Ishikawa (cell line): Measurements from ENCODE around the gene WIPI1.

Experiments used
- CEBPB ChIP-seq: IDR thresholded peaks from 2 replicates; pipeline ENCODE4 v1.6.1; 2012
- CREB1 ChIP-seq: IDR thresholded peaks from 2 replicates; pipeline ENCODE4 v1.6.1; 2012; ENCODE audit warnings: low read depth
- EGR1 ChIP-seq: IDR thresholded peaks from 2 replicates; pipeline ENCODE4 v1.6.1; 2012
- EP300 ChIP-seq: IDR thresholded peaks from 2 replicates; pipeline ENCODE4 v1.6.1; 2012; ENCODE audit warnings: borderline replicate concordance
- FOXM1 ChIP-seq: IDR thresholded peaks from 2 replicates; pipeline ENCODE4 v1.6.1; 2012; ENCODE audit warnings: low read depth, borderline replicate concordance
- NFIC ChIP-seq: IDR thresholded peaks from 2 replicates; pipeline ENCODE4 v1.6.1; 2012
- RAD21 ChIP-seq: IDR thresholded peaks from 2 replicates; pipeline ENCODE4 v1.6.1; 2012; ENCODE audit warnings: low read depth
- TAF1 ChIP-seq: IDR thresholded peaks from 2 replicates; pipeline ENCODE4 v1.6.1; 2012; ENCODE audit warnings: low read depth, mild to moderate bottlenecking
- TCF12 ChIP-seq: IDR thresholded peaks from 2 replicates; pipeline ENCODE4 v1.6.1; 2012; ENCODE audit warnings: low read depth
- TEAD4 ChIP-seq: IDR thresholded peaks from 2 replicates; pipeline ENCODE4 v1.6.1; 2012
- YY1 ChIP-seq: IDR thresholded peaks from 2 replicates; pipeline ENCODE4 v1.6.1; 2012; ENCODE audit warnings: low read depth
- ZBTB7A ChIP-seq: IDR thresholded peaks from 2 replicates; pipeline ENCODE4 v1.6.1; 2012; ENCODE audit warnings: low read depth
- TF ChIP-seq, protein P1 (sequence below): IDR thresholded peaks from 2 replicates; pipeline ENCODE4 v1.6.1; 2012
- TF ChIP-seq, protein P2 (sequence below): IDR thresholded peaks from 2 replicates; pipeline ENCODE4 v1.6.1; 2012
- TF ChIP-seq, protein P3 (sequence below): IDR thresholded peaks from 2 replicates; pipeline ENCODE4 v1.6.1; 2012; ENCODE audit warnings: low read depth, mild to moderate bottlenecking

Gene WIPI1

DNA sequence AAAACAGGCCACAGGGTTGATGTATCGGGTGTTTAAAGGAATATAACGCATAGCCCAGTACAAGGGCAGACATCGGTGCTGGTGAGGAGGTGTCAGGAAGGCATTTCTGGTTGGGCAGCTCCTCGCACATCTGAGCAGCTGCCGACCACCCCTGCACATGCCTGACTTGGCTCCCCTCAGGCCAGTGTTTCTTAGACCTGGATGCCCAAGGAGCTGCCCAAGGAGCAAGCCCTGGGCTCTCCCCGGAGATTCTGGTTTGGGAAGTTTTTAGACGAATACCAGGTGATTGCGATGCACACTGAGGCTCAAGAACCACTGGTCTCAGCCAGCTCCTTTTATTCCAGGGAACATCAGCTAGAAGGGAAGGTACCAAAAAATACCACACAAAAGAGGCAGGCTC, 11.6 kb downstream of the WIPI1 start:
- TF ChIP-seq, protein P1, sequence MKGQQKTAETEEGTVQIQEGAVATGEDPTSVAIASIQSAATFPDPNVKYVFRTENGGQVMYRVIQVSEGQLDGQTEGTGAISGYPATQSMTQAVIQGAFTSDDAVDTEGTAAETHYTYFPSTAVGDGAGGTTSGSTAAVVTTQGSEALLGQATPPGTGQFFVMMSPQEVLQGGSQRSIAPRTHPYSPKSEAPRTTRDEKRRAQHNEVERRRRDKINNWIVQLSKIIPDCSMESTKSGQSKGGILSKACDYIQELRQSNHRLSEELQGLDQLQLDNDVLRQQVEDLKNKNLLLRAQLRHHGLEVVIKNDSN = no peak
- TF ChIP-seq EP300 (no peak), RAD21 (no peak), TEAD4 (no peak), ZBTB7A (no peak), YY1 (no peak), FOXM1 (no peak), EGR1 (no peak), TCF12 (no peak), CEBPB (no peak), NFIC (no peak), TAF1 (no peak), CREB1 (no peak)
- TF ChIP-seq, protein P2, sequence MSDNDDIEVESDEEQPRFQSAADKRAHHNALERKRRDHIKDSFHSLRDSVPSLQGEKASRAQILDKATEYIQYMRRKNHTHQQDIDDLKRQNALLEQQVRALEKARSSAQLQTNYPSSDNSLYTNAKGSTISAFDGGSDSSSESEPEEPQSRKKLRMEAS = no peak
- TF ChIP-seq, protein P3, sequence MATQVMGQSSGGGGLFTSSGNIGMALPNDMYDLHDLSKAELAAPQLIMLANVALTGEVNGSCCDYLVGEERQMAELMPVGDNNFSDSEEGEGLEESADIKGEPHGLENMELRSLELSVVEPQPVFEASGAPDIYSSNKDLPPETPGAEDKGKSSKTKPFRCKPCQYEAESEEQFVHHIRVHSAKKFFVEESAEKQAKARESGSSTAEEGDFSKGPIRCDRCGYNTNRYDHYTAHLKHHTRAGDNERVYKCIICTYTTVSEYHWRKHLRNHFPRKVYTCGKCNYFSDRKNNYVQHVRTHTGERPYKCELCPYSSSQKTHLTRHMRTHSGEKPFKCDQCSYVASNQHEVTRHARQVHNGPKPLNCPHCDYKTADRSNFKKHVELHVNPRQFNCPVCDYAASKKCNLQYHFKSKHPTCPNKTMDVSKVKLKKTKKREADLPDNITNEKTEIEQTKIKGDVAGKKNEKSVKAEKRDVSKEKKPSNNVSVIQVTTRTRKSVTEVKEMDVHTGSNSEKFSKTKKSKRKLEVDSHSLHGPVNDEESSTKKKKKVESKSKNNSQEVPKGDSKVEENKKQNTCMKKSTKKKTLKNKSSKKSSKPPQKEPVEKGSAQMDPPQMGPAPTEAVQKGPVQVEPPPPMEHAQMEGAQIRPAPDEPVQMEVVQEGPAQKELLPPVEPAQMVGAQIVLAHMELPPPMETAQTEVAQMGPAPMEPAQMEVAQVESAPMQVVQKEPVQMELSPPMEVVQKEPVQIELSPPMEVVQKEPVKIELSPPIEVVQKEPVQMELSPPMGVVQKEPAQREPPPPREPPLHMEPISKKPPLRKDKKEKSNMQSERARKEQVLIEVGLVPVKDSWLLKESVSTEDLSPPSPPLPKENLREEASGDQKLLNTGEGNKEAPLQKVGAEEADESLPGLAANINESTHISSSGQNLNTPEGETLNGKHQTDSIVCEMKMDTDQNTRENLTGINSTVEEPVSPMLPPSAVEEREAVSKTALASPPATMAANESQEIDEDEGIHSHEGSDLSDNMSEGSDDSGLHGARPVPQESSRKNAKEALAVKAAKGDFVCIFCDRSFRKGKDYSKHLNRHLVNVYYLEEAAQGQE = no peak

DNA sequence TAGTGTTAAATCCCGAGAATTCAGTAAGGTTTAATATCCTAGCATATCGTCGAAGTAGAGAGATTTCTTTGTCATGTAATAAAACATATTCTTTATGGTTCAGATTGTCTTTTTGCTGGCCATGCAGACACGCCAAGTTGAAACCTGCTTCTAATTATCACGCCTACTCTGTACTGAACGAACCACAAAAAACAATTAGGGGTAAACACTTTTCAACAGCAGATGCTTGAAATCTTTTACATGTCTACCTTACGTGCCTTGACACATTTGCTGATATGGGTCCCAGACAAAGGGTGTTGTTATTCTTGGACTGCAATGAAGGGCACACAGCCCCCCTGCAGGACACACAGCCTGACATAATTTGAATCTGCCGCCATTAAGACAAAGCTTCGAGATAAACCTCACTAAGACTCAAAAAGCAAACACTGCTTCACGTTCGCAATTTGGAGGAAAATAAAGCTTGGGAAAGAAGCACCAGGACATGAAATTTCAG, 13.3 kb downstream of the WIPI1 start:
- TF ChIP-seq TAF1 = no peak
- TF ChIP-seq EP300 = no peak
- TF ChIP-seq NFIC = no peak
- no peak for TF ChIP-seq CEBPB
- TF ChIP-seq CREB1 = no peak
- TF ChIP-seq TCF12 = no peak
- TF ChIP-seq, protein P1 = no peak
- no peak for TF ChIP-seq RAD21
- TF ChIP-seq FOXM1 = no peak
- TF ChIP-seq ZBTB7A = no peak
- TF ChIP-seq YY1 = no peak
- TF ChIP-seq, protein P3 = no peak
- TF ChIP-seq TEAD4 = no peak
- TF ChIP-seq, protein P2 = no peak

DNA sequence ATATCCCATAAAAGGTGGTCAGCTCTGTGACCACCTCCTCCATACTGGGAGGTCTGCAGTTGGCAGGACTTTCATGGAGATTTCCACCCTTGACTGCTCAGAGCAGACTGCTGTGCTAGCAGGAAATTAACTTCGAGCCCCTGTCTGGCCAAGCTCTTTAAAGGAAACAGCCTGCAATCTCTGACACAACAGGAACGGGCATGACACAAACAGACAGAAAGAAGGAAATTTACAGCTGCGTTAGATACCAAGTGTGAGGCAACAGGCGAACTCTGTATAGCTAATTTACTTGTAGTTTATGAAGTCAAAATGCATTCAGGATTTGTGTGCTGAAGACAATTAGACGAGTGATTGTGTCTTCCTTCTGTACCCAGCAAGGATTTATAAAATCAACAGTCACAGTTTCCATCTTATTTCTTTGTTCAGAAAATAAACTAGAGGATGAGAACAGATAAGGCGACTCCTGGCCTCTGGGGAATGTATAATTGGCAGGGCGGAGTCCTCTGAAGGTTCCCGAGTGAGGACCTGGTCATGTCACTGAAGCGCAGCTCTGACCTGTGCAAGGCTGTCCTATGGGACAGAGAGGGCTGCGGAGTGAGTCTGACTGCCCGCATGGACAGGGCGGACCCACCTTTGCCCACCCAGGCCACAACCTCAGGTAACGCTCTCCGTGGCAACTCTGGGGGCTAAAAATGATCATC, 16.1 kb downstream of the WIPI1 start:
- TF ChIP-seq NFIC = no peak
- TF ChIP-seq TEAD4 = no peak
- no peak for TF ChIP-seq TCF12
- no peak for TF ChIP-seq EP300
- TF ChIP-seq, protein P3 = no peak
- TF ChIP-seq YY1 = no peak
- TF ChIP-seq, protein P1 = no peak
- no peak for TF ChIP-seq FOXM1
- no peak for TF ChIP-seq RAD21

DNA sequence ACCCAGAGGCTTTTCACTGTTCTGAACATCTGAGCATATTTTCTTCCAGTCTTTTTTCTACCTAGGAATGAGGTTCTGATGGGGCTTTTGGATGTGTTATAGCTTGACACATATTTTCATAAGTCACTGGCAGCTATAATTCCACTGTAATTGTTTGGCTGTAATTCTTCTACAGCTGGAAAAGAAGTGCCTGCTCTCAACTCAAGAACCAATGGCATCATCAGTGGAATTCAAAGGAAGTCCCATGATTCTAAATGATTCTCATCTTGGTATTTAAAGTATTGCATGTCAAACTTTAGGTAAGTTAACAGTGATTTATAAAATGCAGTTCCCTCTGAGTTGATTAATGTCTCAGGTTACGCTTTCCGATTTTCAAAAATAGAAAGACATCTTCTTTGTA, 16.8 kb downstream of the WIPI1 start:
- no peak for TF ChIP-seq RAD21
- TF ChIP-seq, protein P3 = no peak
- no peak for TF ChIP-seq TCF12
- no peak for TF ChIP-seq EP300
- no peak for TF ChIP-seq ZBTB7A
- no peak for TF ChIP-seq TEAD4
